K562 (cell line): Measurements from ENCODE around the gene FOXO3. TPM values are rescaled to one million over a fixed set of nuclear protein-coding genes. Genes with fewer than 3 reads are reported as not detected.

Source experiments
- ASH1L ChIP-seq: fragments of 450-650 bp; IDR thresholded peaks from 2 replicates; pipeline ENCODE4 v1.6.1; 2018; ENCODE audit warnings: borderline replicate concordance, mild to moderate bottlenecking, low read depth; ENCODE audit not compliant: partially characterized antibody
- E2F8 ChIP-seq: fragments of 450-650 bp; IDR thresholded peaks from 2 replicates; pipeline ENCODE4 v1.7.1; 2018; ENCODE audit warnings: mild to moderate bottlenecking, low read depth; ENCODE audit not compliant: partially characterized antibody
- NELFE ChIP-seq: IDR thresholded peaks from 2 replicates; pipeline ENCODE4 v1.6.1; 2011; ENCODE audit warnings: mild to moderate bottlenecking; ENCODE audit not compliant: insufficient read depth, insufficient read length
- POLR3A ChIP-seq: IDR thresholded peaks from 2 replicates; pipeline ENCODE4 v1.6.1; 2011; ENCODE audit warnings: borderline replicate concordance, mild to moderate bottlenecking, moderate library complexity; ENCODE audit not compliant: insufficient read length, insufficient read depth; ENCODE audit errors: extremely low read depth
- PTBP1 ChIP-seq: fragments of 200-400 bp; formaldehyde crosslinking; IDR thresholded peaks from 2 replicates; pipeline ENCODE4 v1.6.1; 2017; ENCODE audit warnings: low read depth, low read length
- SFPQ ChIP-seq: fragments of 200-400 bp; formaldehyde crosslinking; IDR thresholded peaks from 2 replicates; pipeline ENCODE4 v1.6.1; 2017; ENCODE audit warnings: mild to moderate bottlenecking, low read depth, low read length, moderate library complexity
- STAG1 ChIP-seq: sonication (generic); formaldehyde crosslinking; IDR thresholded peaks from 2 replicates; pipeline ENCODE4 v1.5.0; 2020; ENCODE audit warnings: missing genetic modification reagents, borderline replicate concordance
- ZBTB5 ChIP-seq: fragments of 450-650 bp; IDR thresholded peaks from 2 replicates; pipeline ENCODE4 v1.6.1; 2017; ENCODE audit warnings: antibody characterized with exemption
- ZBTB7A ChIP-seq: IDR thresholded peaks from 2 replicates; pipeline ENCODE4 v1.6.1; 2011; ENCODE audit warnings: low read depth, mild to moderate bottlenecking, low read length, moderate library complexity, borderline replicate concordance; ENCODE audit not compliant: control insufficient read depth
- ZFP30 ChIP-seq: fragments of 250-450 bp; sonication (Bioruptor Pico); IDR thresholded peaks from 2 replicates; pipeline ENCODE4 v1.8.0; 2022; ENCODE audit warnings: moderate library complexity, mild to moderate bottlenecking, inconsistent platforms, borderline replicate concordance
- ZNF280A ChIP-seq: fragments of 450-650 bp; IDR thresholded peaks from 2 replicates; pipeline ENCODE4 v1.6.1; 2018; ENCODE audit warnings: mild to moderate bottlenecking, low read depth; ENCODE audit not compliant: partially characterized antibody
- ZNF395 ChIP-seq: fragments of 200-800 bp; sonication (Bioruptor generic); IDR thresholded peaks from 2 replicates; pipeline ENCODE4 v1.6.1; 2017; ENCODE audit warnings: missing genetic modification characterization, missing compliant biosample characterization
- polyA plus RNA-seq, 8 experiments: library from polyadenylated mRNA; depleted of rRNA in 4 of 8; stranded (reverse) in 5 of 8; unstranded in 3 of 8; fragments of >200 nt; fragmentation: Nextera tagmentation in 2 of 8; fragmentation: Illumina TruSeq in 1 of 8; extraction: Ambion mirVana in 2 of 8; extraction: Trizol in 1 of 8; gene quantifications; 2 replicates each; pipeline versions ENCODE4 v1.2.1 to v1.2.3, GENCODE V29; 2011 to 2014; ENCODE audit warnings: inconsistent platforms in 1 of 8, missing spikeins in 1 of 8
- total RNA-seq, 7 experiments: library from RNA; depleted of rRNA in 6 of 7; stranded (reverse); fragments of >200 nt in 6 of 7; fragmentation: Illumina TruSeq in 2 of 7; extraction: Trizol in 2 of 7; gene quantifications; 2 replicates each; pipeline versions ENCODE4 v1.2.1 to v1.2.3, GENCODE V29; 2011 to 2021; ENCODE audit warnings: low replicate concordance in 1 of 7
- TF ChIP-seq, protein P1 (sequence below): sonication (generic); formaldehyde crosslinking; IDR thresholded peaks from 2 replicates; pipeline ENCODE4 v1.5.0; 2020; ENCODE audit warnings: missing genetic modification reagents

Gene FOXO3
- total and polyA plus RNA-seq, 9 of the 15 experiments (the other 6 are each of a cell fraction or from before 2014, with no cell fraction given): 3.0 to 14.6 (median 6.0) TPM

GRCh38 chr6:108689272-108690161 is 128.8 kb downstream of the FOXO3 start (continued):
- TF ChIP-seq NELFE: no peak
- TF ChIP-seq STAG1 (CRISPR knock-in tag): no peak
- no peak for TF ChIP-seq POLR3A
- peak; percentile 50; the same call in 1 of the 2 replicates for TF ChIP-seq ZNF395
- TF ChIP-seq ZBTB7A: no peak
- TF ChIP-seq PTBP1: no peak
- no peak for TF ChIP-seq E2F8
- TF ChIP-seq ZBTB5: no peak
- TF ChIP-seq SFPQ: no peak
- no peak for TF ChIP-seq ZFP30 (CRISPR knock-in tag)
- TF ChIP-seq ZNF280A: no peak
- no peak for TF ChIP-seq ASH1L
- TF ChIP-seq, protein P1, sequence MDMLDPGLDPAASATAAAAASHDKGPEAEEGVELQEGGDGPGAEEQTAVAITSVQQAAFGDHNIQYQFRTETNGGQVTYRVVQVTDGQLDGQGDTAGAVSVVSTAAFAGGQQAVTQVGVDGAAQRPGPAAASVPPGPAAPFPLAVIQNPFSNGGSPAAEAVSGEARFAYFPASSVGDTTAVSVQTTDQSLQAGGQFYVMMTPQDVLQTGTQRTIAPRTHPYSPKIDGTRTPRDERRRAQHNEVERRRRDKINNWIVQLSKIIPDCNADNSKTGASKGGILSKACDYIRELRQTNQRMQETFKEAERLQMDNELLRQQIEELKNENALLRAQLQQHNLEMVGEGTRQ (CRISPR knock-in tag): no peak
